K562 (cell line): ENCODE data around the gene BARHL2. TPM values are rescaled to one million over a fixed set of nuclear protein-coding genes. Genes with fewer than 3 reads are reported as not detected.

Experiments
- ATAC-seq: fragments of 200-7000 bp; cut with Tn5 transposase; 3 replicates; pipeline ENCODE4 v1.9.1; 2020; ENCODE audit warnings: moderate library complexity
- BruUV-seq: library from RNA; stranded (reverse); fragments of 400-500 nt; replicated peaks from 2 replicates; lab custom pipeline; 2021; lab: Mats Ljungman, UMichigan
- CTCF ChIA-PET: fragments of 300-600 bp; formaldehyde crosslinking; extraction: SDS; loops from one replicate; lab custom pipeline; 2021; ENCODE audit warnings: low intra/inter-chr PET ratio; lab: Yijun Ruan, JAX
- POLR2A ChIA-PET: fragments of 300-600, 350-650 bp; sonication (Branson Sonifier 250); formaldehyde crosslinking; extraction: SDS; loops from one replicate; lab custom pipeline; 2021; ENCODE audit warnings: antibody characterized with exemption, inconsistent platforms; lab: Yijun Ruan, JAX
- DNase-seq, 4 experiments: peaks; one replicate each; pipeline versions ENCODE4 v3.0.0 to v3.0.0-alpha.2; 2011 to 2018; ENCODE audit warnings: low spot score in 3 of 4, mixed read lengths in 3 of 4; ENCODE audit errors: extremely low read depth in 1 of 4
- FAIRE-seq: peaks from 2 replicates; lab custom pipeline; 2011; peaks lifted over from hg19 to GRCh38; lab: Jason Lieb, UNC
- H2AFZ ChIP-seq: 2 replicates; pipeline ENCODE4 v1.6.0; 2011; ENCODE audit warnings: low read depth, low read length, control low read depth, inconsistent platforms
- H3K27ac ChIP-seq: fragments of 200-600 bp; 3 replicates; pipeline ENCODE4 v1.8.0; 2011; ENCODE audit warnings: low read depth, mild to moderate bottlenecking, control low read depth, inconsistent platforms, low read length, moderate library complexity, mixed read lengths; ENCODE audit errors: extremely low read depth
- H3K27me3 ChIP-seq, 2 experiments: fragments of 300-600 bp in 1 of 2; 2 replicates in 1 of 2; 3 replicates in 1 of 2; pipeline versions ENCODE4 v1.6.0 to v1.8.0; 2011; ENCODE audit warnings: inconsistent platforms in 2 of 2, low read length in 2 of 2, mild to moderate bottlenecking in 1 of 2, mixed read lengths in 1 of 2, moderate library complexity in 1 of 2; ENCODE audit not compliant: control insufficient read depth in 2 of 2, insufficient read depth in 2 of 2
- H3K36me3 ChIP-seq: fragments of 300-600 bp; 3 replicates; pipeline ENCODE4 v1.8.0; 2011; ENCODE audit warnings: mild to moderate bottlenecking, low read length, inconsistent platforms; ENCODE audit not compliant: control insufficient read depth, insufficient read depth
- H3K4me1 ChIP-seq, 2 experiments: fragments of 200-600 bp in 1 of 2; replicated peaks in 1 of 2; 2 replicates in 1 of 2; 3 replicates in 1 of 2; pipeline versions ENCODE4 v1.5.1 to v1.8.0; 2011; ENCODE audit warnings: inconsistent platforms in 2 of 2, low read length in 2 of 2, mild to moderate bottlenecking in 1 of 2, mixed read lengths in 1 of 2, moderate library complexity in 1 of 2; ENCODE audit not compliant: control insufficient read depth in 2 of 2, insufficient read depth in 2 of 2
- H3K4me2 ChIP-seq: 2 replicates; pipeline ENCODE4 v1.6.1; 2011; ENCODE audit warnings: low read length, control low read depth, inconsistent platforms, mixed read lengths; ENCODE audit not compliant: insufficient read depth
- H3K4me3 ChIP-seq: fragments of 200-600 bp; sonication (generic), shearing (Covaris generic); 2 replicates; pipeline ENCODE4 v1.5.1; 2016; ENCODE audit warnings: control low read depth, inconsistent platforms
- H3K79me2 ChIP-seq: fragments of 200-600 bp; 3 replicates; pipeline ENCODE4 v1.8.0; 2011; ENCODE audit warnings: low read length, inconsistent platforms; ENCODE audit not compliant: control insufficient read depth, insufficient read depth
- H3K9ac ChIP-seq, 2 experiments: 2 replicates each; pipeline versions ENCODE4 v1.6.0 to v1.6.1; 2011; ENCODE audit warnings: low read depth in 2 of 2, low read length in 2 of 2, control low read depth in 1 of 2, inconsistent platforms in 1 of 2, mild to moderate bottlenecking in 1 of 2, mixed read lengths in 1 of 2; ENCODE audit not compliant: insufficient read depth in 1 of 2
- H3K9me1 ChIP-seq: one replicate; pipeline ENCODE4 v1.6.0; 2011; ENCODE audit warnings: inconsistent platforms, mild to moderate bottlenecking, low read length, moderate library complexity; ENCODE audit not compliant: control insufficient read depth, insufficient read depth
- H3K9me3 ChIP-seq: replicated peaks from 2 replicates; pipeline ENCODE4 v1.5.1; 2011; ENCODE audit warnings: low read depth, low read length, inconsistent platforms; ENCODE audit not compliant: control insufficient read depth, insufficient read depth
- H4K20me1 ChIP-seq: replicated peaks from 2 replicates; pipeline ENCODE4 v1.6.1; 2011; ENCODE audit warnings: low read length, inconsistent platforms, mixed read lengths; ENCODE audit not compliant: control insufficient read depth, insufficient read depth
- BCL6 ChIP-seq: fragments of 250-450 bp; sonication (Bioruptor Pico); IDR thresholded peaks from 2 replicates; pipeline ENCODE4 v1.4.0; 2020
- CBX3 ChIP-seq, 2 experiments: IDR thresholded peaks; 1 replicate in 1 of 2; 2 replicates in 1 of 2; pipeline ENCODE4 v1.6.1; 2012; ENCODE audit warnings: inconsistent platforms in 2 of 2, low read length in 2 of 2, borderline replicate concordance in 1 of 2, control low read depth in 1 of 2
- COPS2 ChIP-seq: fragments of 450-650 bp; conservative IDR thresholded peaks from 2 replicates; pipeline ENCODE4 v1.6.1; 2016; ENCODE audit warnings: mild to moderate bottlenecking, moderate library complexity
- DNMT1 ChIP-seq: fragments of 450-650 bp; IDR thresholded peaks from 2 replicates; pipeline ENCODE4 v1.6.1; 2016; ENCODE audit warnings: antibody characterized with exemption, mild to moderate bottlenecking
- FIP1L1 ChIP-seq: fragments of 200-400 bp; formaldehyde crosslinking; IDR thresholded peaks from 2 replicates; pipeline ENCODE4 v1.6.1; 2018; ENCODE audit warnings: mild to moderate bottlenecking, low read depth, low read length; ENCODE audit not compliant: poor library complexity, severe bottlenecking
- HNRNPK ChIP-seq: fragments of 200-400 bp; formaldehyde crosslinking; IDR thresholded peaks from one replicate; pipeline ENCODE4 v1.6.1; 2018; ENCODE audit warnings: mild to moderate bottlenecking, low read depth, low read length; ENCODE audit not compliant: poor library complexity, severe bottlenecking
- NR4A1 ChIP-seq, 2 experiments: fragments of 250-450 bp in 1 of 2; fragments of 450-650 bp in 1 of 2; sonication (Bioruptor Pico) in 1 of 2; IDR thresholded peaks; 2 replicates each; pipeline versions ENCODE4 v1.4.0 to v1.6.1; 2016 to 2020; ENCODE audit warnings: mild to moderate bottlenecking in 2 of 2, missing compliant biosample characterization in 1 of 2, missing genetic modification characterization in 1 of 2, moderate library complexity in 1 of 2
- POLR3G ChIP-seq: IDR thresholded peaks from 2 replicates; pipeline ENCODE4 v1.6.1; 2011; ENCODE audit not compliant: insufficient read length, insufficient replicate concordance; ENCODE audit errors: extremely low read depth
- PRMT5 ChIP-seq: sonication (generic); formaldehyde crosslinking; IDR thresholded peaks from 2 replicates; pipeline ENCODE4 v1.5.0; 2020; ENCODE audit warnings: missing genetic modification reagents
- PTRF ChIP-seq: fragments of 450-650 bp; IDR thresholded peaks from 2 replicates; pipeline ENCODE4 v1.6.1; 2016; ENCODE audit warnings: mild to moderate bottlenecking, missing genetic modification characterization, missing compliant biosample characterization
- SAFB2 ChIP-seq: fragments of 200-400 bp; formaldehyde crosslinking; IDR thresholded peaks from 2 replicates; pipeline ENCODE4 v1.6.1; 2018; ENCODE audit warnings: borderline replicate concordance, low read length, low read depth, moderate library complexity; ENCODE audit not compliant: severe bottlenecking
- SMARCA5 ChIP-seq: fragments of 450-650 bp; IDR thresholded peaks from 2 replicates; pipeline ENCODE4 v1.6.1; 2016
- TCF3 ChIP-seq: sonication (generic); formaldehyde crosslinking; IDR thresholded peaks from 2 replicates; pipeline ENCODE4 v1.4.0; 2020; ENCODE audit warnings: mild to moderate bottlenecking, missing genetic modification reagents
- TCF7 ChIP-seq: sonication (generic); IDR thresholded peaks from 2 replicates; pipeline ENCODE4 v1.6.1; 2016; ENCODE audit warnings: antibody characterized with exemption, borderline replicate concordance
- TFAM ChIP-seq: fragments of 250-450 bp; sonication (Bioruptor Pico); conservative IDR thresholded peaks from 2 replicates; pipeline ENCODE4 v1.5.0; 2021; ENCODE audit warnings: mild to moderate bottlenecking, moderate library complexity
- ZNF384 ChIP-seq: IDR thresholded peaks from 2 replicates; pipeline ENCODE4 v1.6.1; 2012; ENCODE audit warnings: low read depth, low read length, improper control_type of control experiment
- WGBS: fragments of 100-300 bp; shearing (Covaris generic); methylation state at CpG from one replicate; pipeline ENCODE4 v1.1.6; 2016; ENCODE audit warnings: low coverage, mixed read lengths; ENCODE audit not compliant: insufficient coverage; ENCODE audit errors: missing lambda C conversion rate; 5-methylcytosine and 5-hydroxymethylcytosine counted together
- in situ Hi-C: fragments of 300-500 bp; cut with MboI; formaldehyde crosslinking; loops from 4 replicates; pipeline ENCODE4 v1.15.0; 2018; ENCODE audit warnings: inconsistent platforms, mixed read lengths
- intact Hi-C: fragments of 100-400 bp; cut with micrococcal nuclease; formaldehyde crosslinking; loops from 2 replicates; pipeline ENCODE4 v1.14.2; 2022
- polyA plus RNA-seq, 8 experiments: library from polyadenylated mRNA; depleted of rRNA in 4 of 8; stranded (reverse) in 5 of 8; unstranded in 3 of 8; fragments of >200 nt; fragmentation: Nextera tagmentation in 2 of 8; fragmentation: Illumina TruSeq in 1 of 8; extraction: Ambion mirVana in 2 of 8; extraction: Trizol in 1 of 8; gene quantifications; 2 replicates each; pipeline versions ENCODE4 v1.2.1 to v1.2.3, GENCODE V29; 2011 to 2014; ENCODE audit warnings: inconsistent platforms in 1 of 8, missing spikeins in 1 of 8
- total RNA-seq, 7 experiments: library from RNA; depleted of rRNA in 6 of 7; stranded (reverse); fragments of >200 nt in 6 of 7; fragmentation: Illumina TruSeq in 2 of 7; extraction: Trizol in 2 of 7; gene quantifications; 2 replicates each; pipeline versions ENCODE4 v1.2.1 to v1.2.3, GENCODE V29; 2011 to 2021; ENCODE audit warnings: low replicate concordance in 1 of 7
- TF ChIP-seq, protein P1 (sequence below): fragments of 450-650 bp; formaldehyde crosslinking; IDR thresholded peaks from 2 replicates; pipeline ENCODE4 v1.4.0; 2020; ENCODE audit warnings: mild to moderate bottlenecking, mixed read lengths
- TF ChIP-seq, protein P2 (sequence below): fragments of 450-650 bp; formaldehyde crosslinking; IDR thresholded peaks from 2 replicates; pipeline ENCODE4 v1.4.0; 2020; ENCODE audit warnings: mild to moderate bottlenecking, moderate library complexity

BARHL2 gene
- total and polyA plus RNA-seq, 9 of the 15 experiments (the other 6 are each of a cell fraction or from before 2014, with no cell fraction given): 0.06 to 0.11 (median 0.09) TPM; not detected in 6

DNA sequence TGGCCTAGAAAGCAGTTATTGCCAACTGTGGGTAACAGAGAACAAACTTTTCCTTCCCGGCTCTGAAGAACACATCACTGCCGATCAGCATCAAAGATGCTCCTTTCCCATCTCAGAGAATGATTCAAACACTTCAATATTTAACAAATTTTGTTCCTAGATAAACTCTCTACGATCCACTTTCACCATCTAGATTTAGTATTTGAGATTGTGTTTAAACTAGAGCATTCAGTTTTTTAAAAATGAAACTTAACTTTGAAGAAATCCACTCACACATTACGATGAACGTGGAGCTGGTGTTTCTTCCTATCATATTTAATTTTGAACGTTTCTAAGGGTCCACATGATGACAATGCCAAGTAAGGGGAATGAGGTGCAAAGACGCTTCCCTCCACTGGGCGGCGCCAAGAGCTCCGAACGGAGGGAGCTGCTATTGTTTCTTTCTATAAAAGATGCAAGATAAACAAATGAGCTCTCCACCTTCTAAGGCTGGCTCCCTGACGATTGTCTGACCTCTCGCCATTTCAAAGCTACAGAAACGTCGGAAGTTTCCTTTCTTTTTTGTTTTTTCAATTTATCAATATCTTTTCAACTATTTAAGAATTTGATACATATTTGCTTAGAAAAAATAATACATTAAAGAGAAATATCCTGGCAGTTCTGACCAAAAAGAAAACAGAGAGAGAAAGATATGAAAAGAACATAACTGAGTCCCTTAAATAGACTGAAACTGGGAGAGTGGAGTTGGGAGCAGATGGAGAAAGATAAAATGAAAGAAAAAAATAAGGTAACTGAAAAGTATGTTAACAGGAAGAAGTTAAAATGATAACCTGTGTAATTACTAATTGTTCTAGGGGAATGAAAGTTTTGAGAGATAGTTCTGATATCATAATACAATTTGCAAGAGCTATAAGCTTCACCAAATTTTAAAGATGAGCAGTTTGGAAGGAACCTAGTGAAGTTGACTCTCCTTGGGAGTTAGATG lies 4.4 kb upstream of the BARHL2 start:
- POLR2A ChIA-PET: interaction anchor here (0.6 to 0.9 kb wide), 4 partner anchors 9 to 300 kb away, joined by 3 read pairs; partner anchors contain the start of gene ZNF644
- TF ChIP-seq, protein P1, sequence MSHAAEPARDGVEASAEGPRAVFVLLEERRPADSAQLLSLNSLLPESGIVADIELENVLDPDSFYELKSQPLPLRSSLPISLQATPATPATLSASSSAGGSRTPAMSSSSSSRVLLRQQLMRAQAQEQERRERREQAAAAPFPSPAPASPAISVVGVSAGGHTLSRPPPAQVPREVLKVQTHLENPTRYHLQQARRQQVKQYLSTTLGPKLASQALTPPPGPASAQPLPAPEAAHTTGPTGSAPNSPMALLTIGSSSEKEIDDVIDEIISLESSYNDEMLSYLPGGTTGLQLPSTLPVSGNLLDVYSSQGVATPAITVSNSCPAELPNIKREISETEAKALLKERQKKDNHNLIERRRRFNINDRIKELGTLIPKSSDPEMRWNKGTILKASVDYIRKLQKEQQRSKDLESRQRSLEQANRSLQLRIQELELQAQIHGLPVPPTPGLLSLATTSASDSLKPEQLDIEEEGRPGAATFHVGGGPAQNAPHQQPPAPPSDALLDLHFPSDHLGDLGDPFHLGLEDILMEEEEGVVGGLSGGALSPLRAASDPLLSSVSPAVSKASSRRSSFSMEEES (CRISPR knock-in tag): no peak
- TF ChIP-seq, protein P2, sequence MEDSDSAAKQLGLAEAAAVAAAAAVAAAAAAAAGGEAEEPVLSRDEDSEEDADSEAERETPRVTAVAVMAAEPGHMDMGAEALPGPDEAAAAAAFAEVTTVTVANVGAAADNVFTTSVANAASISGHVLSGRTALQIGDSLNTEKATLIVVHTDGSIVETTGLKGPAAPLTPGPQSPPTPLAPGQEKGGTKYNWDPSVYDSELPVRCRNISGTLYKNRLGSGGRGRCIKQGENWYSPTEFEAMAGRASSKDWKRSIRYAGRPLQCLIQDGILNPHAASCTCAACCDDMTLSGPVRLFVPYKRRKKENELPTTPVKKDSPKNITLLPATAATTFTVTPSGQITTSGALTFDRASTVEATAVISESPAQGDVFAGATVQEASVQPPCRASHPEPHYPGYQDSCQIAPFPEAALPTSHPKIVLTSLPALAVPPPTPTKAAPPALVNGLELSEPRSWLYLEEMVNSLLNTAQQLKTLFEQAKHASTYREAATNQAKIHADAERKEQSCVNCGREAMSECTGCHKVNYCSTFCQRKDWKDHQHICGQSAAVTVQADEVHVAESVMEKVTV: peak; percentile 80
- no peak for TF ChIP-seq FIP1L1
- no peak for TF ChIP-seq PRMT5 (CRISPR knock-in tag)
- no peak for TF ChIP-seq BCL6 (CRISPR knock-in tag)
- no peak for TF ChIP-seq PTRF (tag)
- TF ChIP-seq CBX3 (IDR thresholded peaks at IDR 0.05; ENCODE audit: borderline replicate concordance in 1 of 2, low read length in 2 of 2): no peak
- no peak for TF ChIP-seq DNMT1
- no peak for TF ChIP-seq TFAM
- TF ChIP-seq COPS2: no peak
- TF ChIP-seq SAFB2: no peak
- TF ChIP-seq ZNF384: no peak
- TF ChIP-seq HNRNPK: no peak
- no peak for TF ChIP-seq SMARCA5
- TF ChIP-seq NR4A1 (CRISPR knock-in tag; IDR thresholded peaks at IDR 0.05): no peak
- no peak for TF ChIP-seq NR4A1 (tag; IDR thresholded peaks at IDR 0.05)
- no peak for TF ChIP-seq TCF7
- TF ChIP-seq TCF3 (CRISPR knock-in tag): peak; percentile 9; the same call in 1 of the 2 replicates
- TF ChIP-seq POLR3G: no peak

More for the DNA sequence above, 4.4 kb upstream of the BARHL2 start:
- ATAC-seq (peak; percentile 87), DNase-seq (peak; percentile 65 to 83 (median 70)), FAIRE-seq (peak; percentile 97)
- H3K36me3 ChIP-seq: no peaks in the 10 kb centered on the region
- peaks cover 0 to 32% of the 10 kb centered on the region in 2 experiments; a peak in 3 of 5 replicates for H3K4me1 ChIP-seq
- H2AFZ ChIP-seq: peak overlapping the region; percentile 47
- no peak overlapping the region for H3K9ac ChIP-seq
- intact Hi-C loops (loop anchor here (1.0 to 5.0 kb wide), 4 partner anchors 91 to 443 kb away; no protein-coding TSS in a partner anchor), in situ Hi-C loops (loop anchor here (10.0 kb wide), 2 partner anchors 243 to 443 kb away; no protein-coding TSS in a partner anchor)
- CTCF ChIA-PET: interaction anchor here (0.9 to 1.9 kb wide), 4 partner anchors 243 to 676 kb away, joined by 3 to 19 read pairs (median 4); no protein-coding TSS in a partner anchor
- H3K4me2 ChIP-seq: no peak overlapping the region
- BruUV-seq: no TSS peak
- H4K20me1 ChIP-seq: no peaks in the 10 kb centered on the region
- no peaks in the 10 kb centered on the region for H3K9me1 ChIP-seq
- no peaks in the 10 kb centered on the region for H3K9me3 ChIP-seq
- no peak overlapping the region for H3K27ac ChIP-seq
- peaks cover 6 to 7% of the 10 kb centered on the region in 2 experiments; a peak in 3 of 5 replicates for H3K27me3 ChIP-seq
- WGBS: 8% methylated on average over 15 of the region's 15 CpGs
- H3K4me3 ChIP-seq: no peak overlapping the region
- H3K79me2 ChIP-seq: no peaks in the 10 kb centered on the region
